Omental fat pad (tissue), 4 donors: Measurements from ENCODE around the gene DOCK4. TPM values are rescaled to one million over a fixed set of nuclear protein-coding genes. Genes with fewer than 3 reads are reported as not detected.

Experiments
- ATAC-seq: fragments of 150-250 bp; one replicate; pipeline ENCODE4 v1.9.1; 2016; ENCODE audit warnings: mild to moderate bottlenecking, moderate library complexity; ENCODE audit not compliant: low FRiP score
- DNase-seq: peaks from one replicate; pipeline ENCODE4 v3.0.0-alpha.2; 2019; ENCODE audit warnings: low spot score
- total RNA-seq, 4 donors: library from RNA; depleted of rRNA; stranded (reverse); fragments of >200 nt; gene quantifications; one replicate each; pipeline ENCODE4 v1.1.0, GENCODE V29; 2016
- TF ChIP-seq, protein P1 (sequence below), 3 donors: fragments of 450-650 bp; IDR thresholded peaks; one replicate each; pipeline ENCODE4 v1.5.1; 2016 to 2017; ENCODE audit warnings: antibody characterized with exemption in 3 of 3, mild to moderate bottlenecking in 3 of 3, moderate library complexity in 2 of 3

DOCK4 gene
- total RNA-seq, 4 donors from 2014 or later = 47.5 to 86.9 (median 59.7) TPM

DNA sequence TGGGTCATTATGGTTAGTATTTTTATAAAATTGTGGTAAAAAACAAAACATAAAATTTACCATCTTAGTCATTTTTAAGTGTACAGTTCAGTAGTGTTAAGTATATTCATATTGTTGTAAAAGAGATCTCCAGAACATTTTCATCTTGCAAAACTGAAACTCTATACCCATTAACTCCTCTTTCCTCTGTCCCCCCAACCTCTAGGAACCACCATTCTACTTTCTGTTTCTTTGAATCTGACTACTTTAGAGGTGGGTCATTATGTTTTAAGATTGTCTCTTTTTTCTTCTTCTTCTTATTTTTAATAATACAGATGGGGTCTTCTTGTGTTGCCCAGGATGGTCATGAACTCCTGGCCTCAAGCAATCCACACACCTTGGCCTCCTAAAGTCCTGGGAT, 84.1 kb downstream of the DOCK4 start:
- DNase-seq = no peak
- TF ChIP-seq, protein P1, sequence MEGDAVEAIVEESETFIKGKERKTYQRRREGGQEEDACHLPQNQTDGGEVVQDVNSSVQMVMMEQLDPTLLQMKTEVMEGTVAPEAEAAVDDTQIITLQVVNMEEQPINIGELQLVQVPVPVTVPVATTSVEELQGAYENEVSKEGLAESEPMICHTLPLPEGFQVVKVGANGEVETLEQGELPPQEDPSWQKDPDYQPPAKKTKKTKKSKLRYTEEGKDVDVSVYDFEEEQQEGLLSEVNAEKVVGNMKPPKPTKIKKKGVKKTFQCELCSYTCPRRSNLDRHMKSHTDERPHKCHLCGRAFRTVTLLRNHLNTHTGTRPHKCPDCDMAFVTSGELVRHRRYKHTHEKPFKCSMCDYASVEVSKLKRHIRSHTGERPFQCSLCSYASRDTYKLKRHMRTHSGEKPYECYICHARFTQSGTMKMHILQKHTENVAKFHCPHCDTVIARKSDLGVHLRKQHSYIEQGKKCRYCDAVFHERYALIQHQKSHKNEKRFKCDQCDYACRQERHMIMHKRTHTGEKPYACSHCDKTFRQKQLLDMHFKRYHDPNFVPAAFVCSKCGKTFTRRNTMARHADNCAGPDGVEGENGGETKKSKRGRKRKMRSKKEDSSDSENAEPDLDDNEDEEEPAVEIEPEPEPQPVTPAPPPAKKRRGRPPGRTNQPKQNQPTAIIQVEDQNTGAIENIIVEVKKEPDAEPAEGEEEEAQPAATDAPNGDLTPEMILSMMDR (IDR thresholded peaks at IDR 0.05) = no peak
- ATAC-seq = no peak

DNA sequence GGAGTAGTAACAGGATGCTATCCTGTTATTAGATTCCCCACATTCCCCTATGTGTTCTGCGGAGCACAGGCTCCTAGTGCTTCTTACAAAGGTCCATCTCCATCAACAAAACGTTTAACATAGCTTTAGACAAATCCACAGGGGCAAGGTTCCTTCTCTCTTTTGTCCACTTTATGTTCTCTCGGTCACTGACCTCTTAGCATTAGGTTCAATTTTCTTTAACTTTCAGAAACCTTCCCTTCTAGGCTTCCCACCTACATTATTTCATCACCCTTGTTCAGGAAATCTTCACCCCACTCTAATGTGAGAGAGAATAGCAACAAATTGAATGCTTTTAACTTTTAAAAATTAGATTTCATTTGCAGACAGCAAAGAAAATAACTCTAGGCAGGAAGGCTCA, 84.9 kb downstream of the DOCK4 start:
- TF ChIP-seq, protein P1 (IDR thresholded peaks at IDR 0.05) = no peak
- DNase-seq (no peak), ATAC-seq (no peak)

DNA sequence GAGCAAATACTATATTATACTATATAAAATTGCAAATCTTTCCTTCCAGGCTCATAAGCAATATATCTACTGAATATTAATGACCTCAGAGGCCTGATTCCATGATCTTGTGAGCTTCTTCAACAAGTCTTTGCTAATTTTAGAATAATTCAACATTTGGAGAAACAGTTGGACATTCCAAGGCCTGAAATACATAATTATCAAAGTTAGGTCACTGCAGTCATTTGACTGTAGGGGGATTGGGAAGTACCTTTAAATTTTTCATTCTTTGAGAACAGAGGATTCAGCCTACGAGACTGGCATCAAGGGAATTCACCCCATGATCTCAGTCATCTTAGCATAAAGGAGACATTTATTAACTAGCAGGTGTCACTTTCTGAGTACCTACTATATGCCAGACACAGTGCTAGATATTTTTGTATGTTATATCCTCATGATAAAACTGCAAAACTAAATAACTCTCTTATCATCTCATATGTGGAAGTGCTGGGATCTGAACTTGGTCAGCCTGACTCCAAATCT, 85.4 kb downstream of the DOCK4 start:
- no peak for ATAC-seq
- TF ChIP-seq, protein P1 (IDR thresholded peaks at IDR 0.05) = no peak
- DNase-seq = no peak

DNA sequence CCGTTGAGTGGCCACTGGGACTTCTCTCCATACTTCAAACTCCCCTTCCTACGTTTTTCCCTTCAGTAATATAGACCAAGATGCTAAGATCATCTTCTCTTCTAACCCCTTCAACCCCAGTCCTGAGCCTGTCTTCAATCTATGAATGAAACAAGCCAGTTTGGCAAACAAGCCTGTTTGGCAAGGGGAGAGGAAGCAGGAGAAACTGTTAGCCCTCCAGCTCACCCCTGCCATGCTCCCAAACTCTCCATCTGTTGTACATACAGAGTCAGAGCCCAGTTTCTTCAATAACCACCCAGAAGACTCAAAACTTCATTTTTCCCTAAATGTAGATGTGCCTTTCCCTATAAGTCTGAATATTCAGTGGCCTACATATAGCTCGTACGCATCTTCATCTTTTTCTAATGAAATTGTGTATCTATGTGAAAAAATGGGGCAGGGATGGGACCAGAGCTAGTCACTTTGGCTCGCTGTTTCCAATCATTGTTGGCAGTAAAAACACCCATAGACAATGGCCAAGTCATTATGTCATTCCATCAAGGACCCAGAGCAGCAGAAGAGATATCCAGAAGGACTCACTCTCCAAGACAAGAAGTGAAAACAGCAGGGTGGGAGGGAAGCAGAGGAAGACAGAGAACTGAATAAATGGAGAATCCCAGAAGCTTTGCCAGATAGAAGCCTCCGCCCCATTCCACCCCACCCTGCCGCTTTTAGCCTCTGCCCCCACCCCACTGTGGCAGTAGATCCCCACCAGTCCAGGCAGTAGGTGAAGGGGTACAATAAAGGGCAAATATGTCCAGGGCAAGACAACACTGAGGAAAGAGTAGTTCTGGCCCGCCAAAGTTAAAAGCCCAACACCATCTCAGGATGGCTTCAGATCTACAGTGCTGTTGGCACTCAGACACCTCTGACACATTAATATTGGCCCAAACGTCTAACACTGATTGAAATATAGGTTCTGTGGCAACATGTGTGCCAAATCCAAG, 87.3 kb downstream of the DOCK4 start:
- DNase-seq (no peak), ATAC-seq (no peak)
- TF ChIP-seq, protein P1 (IDR thresholded peaks at IDR 0.05) = no peak

DNA sequence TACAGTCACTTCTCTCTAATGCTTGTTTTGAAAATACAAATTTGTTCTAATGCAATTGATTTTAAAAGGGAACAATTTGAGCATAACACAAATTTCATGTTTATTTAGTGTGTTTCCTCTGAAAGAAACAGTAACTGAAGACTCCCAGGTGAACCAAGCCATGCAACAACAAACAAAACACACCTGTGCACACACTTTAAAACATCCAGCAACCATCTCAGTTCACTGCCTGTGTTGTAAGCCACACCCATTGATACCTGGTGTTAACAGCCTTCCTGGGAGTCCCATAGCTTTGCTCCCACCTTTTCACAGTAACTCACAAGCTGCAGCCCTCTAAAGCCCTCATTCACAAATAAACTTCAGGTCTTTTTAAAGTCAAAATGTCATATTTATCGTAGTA, 89.3 kb downstream of the DOCK4 start:
- TF ChIP-seq, protein P1 (IDR thresholded peaks at IDR 0.05) = no peak
- DNase-seq = no peak

DNA sequence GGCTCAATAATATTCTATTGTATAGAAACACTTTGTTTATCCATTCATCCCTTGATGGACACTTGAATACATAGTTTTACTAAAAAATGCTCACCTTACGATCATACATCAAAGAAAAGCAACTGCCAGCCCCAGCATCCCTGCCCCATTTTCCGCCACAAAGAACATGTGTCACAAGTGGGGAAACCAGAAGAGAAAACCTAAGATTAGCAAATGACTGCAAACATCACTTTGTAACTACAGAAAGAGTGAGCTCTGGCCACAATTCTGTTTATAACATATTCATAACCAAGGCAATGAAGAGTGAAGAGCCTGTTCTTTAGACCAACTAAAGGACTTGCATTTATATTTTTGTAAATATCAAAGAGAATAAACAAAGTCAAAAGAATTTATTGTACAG, 89.8 kb downstream of the DOCK4 start:
- ATAC-seq (no peak), DNase-seq (no peak)
- TF ChIP-seq, protein P1 (IDR thresholded peaks at IDR 0.05) = no peak

More for the DNA sequence above, 89.3 kb downstream of the DOCK4 start:
- no peak for ATAC-seq
